NCI-H774 (cell line): ENCODE data around the gene PDGFRB.

ENCODE experiments used
- DNase-seq: peaks from one replicate; lab custom pipeline; 2025; lab: John Stamatoyannopoulos, UW

Gene PDGFRB

GRCh38 chr5:150130493-150130922 lies 25.1 kb downstream of the PDGFRB start:
- no peak for DNase-seq

DNA sequence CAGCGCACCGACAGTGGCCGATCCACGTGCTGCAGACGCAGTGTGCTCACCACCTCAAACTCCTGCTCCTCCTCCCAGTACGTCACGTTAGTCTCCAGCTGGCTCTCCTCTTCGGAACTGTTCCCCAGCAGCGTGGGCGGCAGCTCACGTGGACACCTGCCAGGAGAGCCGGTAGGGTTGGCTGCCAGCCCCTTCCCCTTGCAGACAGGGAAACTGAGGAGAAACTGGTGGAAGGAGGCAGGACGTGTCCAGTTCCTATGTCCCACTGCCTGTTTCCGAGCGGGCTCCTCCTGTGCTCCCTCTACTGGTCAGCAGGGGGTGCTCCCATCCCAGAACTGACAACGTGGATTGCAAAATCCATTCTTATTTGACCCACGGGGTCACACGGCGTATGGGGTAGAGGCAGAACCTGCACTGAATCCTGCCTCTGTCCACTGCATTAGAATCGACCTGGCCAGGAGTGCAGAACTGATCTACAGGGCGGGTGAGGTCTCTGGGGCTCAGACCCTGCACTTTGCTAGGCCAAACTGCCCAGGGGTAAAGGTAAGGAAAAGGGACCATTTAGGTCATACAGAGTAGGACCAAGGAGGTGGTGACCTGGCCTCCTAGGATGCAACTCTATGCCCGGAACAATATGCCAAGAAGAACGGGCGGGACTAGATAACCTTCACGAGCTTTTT lies 25.7 kb downstream of the PDGFRB start:
- DNase-seq, result peak; percentile 20

- no peak for DNase-seq
These were observed 26.2 kb downstream of the PDGFRB start for GRCh38 chr5:150129454-150129812.

- no peak for DNase-seq
These were observed 28.8 kb downstream of the PDGFRB start for GRCh38 chr5:150126921-150127265.

DNA sequence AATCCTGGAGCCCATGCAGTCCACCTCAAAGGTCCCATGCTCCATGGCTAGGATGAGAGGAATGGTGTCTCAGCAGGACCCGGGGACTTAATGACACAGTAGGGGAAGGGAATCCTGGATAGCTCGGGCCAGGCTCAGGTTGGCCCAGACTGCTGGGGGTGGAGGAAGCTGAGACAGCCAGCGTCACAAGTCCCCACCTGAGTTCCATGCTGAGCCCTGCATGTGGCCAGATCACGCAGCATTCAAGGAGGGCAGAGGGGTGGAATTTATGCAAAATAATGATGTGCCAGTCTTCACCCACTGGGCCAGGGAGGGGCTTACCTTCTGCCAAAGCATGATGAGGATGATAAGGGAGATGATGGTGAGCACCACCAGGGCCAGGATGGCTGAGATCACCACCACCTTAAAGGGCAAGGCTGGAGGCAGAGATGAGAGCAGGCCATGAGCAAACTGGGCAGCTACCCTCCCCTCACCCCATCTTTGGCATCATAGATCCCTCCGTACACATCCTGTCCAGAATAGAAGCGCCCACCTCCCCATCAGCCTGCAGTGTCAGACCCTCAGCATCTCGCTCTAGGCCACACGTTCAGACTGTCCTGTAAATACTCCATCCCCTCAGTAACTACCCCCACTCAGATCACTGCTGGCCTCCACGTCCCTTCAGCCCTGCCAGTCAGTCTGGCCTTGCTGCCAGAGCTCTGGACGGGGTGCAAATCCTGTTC lies 29.3 kb downstream of the PDGFRB start:
- DNase-seq, result no peak

- DNase-seq, result no peak
These were observed 30.3 kb downstream of the PDGFRB start for GRCh38 chr5:150125334-150125733.

GRCh38 chr5:150124596-150124995 lies 31.0 kb downstream of the PDGFRB start:
- no peak for DNase-seq

GRCh38 chr5:150124111-150124557 lies 31.5 kb downstream of the PDGFRB start:
- DNase-seq, result no peak

- DNase-seq, result no peak
These were observed 32.1 kb downstream of the PDGFRB start for GRCh38 chr5:150123542-150123941.

- no peak for DNase-seq
These were observed 32.8 kb downstream of the PDGFRB start for GRCh38 chr5:150122536-150123481.

DNA sequence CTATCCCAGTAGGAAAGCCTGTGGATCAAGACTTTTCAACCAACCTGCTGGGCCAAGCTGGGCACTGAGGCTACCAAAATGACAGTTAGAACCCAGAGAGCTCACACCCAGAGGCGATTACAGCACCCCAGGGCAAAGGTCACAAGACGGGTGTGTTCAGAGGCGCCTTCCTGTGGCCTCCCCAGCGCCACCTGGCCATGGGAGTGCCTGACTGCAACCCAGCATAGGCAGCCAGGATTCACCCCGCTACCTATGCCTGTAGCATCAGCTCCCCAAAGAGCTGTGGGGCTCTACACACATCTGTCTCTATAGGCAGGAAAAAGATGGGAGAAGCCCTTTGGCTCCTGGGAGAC lies 33.5 kb downstream of the PDGFRB start:
- DNase-seq, result no peak

GRCh38 chr5:150121448-150122157 lies 34.0 kb downstream of the PDGFRB start:
- DNase-seq, result no peak

- DNase-seq, result no peak
These were observed 34.8 kb downstream of the PDGFRB start for GRCh38 chr5:150120617-150121447.

- no peak for DNase-seq
These were observed 35.6 kb downstream of the PDGFRB start for GRCh38 chr5:150120062-150120441.

- DNase-seq, result no peak
These were observed 36.1 kb downstream of the PDGFRB start for GRCh38 chr5:150119421-150120061.

DNA sequence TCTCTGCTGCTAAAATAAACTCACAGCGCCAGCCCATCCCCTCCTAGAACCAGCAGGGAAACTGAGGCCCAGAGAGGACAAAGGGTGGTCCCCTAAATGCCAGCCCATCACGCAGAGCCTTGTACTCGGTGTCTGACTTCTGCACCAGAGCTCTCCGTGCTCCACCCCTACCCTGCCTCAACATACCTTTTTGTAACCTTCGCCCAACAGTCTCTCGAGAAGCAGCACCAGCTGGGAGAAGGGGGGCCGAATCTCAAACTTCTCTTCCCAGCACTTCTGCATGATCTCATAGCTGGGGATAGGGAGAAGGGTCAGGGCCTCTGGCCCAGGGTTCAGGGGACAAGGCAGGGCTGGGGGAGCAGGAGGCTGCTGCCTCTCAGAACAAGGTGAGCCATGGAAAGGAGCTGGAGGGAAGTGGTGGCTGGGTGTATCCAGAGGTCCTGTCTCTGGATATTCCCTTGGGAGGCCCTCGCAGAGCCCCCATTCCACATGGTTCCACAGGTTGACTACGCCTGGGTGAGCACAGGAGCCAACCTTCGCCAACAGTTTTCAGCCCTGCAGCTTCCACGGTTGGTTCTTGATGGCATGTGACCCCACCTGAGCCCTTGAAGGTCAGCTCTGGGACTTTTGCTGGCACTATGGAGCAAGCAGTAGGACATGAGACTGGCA lies 37.0 kb downstream of the PDGFRB start:
- DNase-seq, result no peak

DNA sequence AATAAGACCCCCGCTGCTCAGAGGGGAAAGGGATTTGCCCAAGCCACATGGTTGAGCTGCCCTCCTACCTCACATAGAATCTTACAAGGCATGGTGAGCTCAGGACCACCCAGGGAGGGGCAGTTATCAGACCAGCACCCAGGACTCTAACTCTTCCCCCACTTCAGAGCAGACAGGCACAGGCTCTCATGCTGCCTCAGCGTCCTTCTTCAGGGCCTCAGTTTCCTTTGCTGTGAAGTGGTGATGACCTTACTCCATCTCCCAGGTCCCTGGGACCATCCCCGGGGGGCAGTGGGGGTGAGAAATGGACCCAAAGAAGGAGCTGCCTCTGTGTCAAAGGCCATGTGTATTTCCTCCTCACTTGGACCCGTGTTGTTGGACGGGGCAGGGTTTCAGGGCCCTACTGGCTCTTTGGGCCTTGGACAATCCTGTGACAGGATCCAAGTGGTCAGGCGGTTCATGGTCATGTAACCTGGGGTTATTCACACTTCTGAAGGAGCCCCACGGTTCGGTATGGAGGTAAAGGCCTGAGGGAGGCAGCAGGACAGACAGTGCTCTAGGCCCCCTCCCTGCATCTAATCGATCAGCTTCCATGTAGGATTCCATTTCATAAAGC lies 37.6 kb downstream of the PDGFRB start:
- no peak for DNase-seq

GRCh38 chr5:150116667-150117400 lies 38.8 kb downstream of the PDGFRB start:
- DNase-seq, result no peak
